ENCODE data around the gene AVEN.

GRCh38 chr15:34046471-34047145, 7.6 kb upstream of the AVEN start:
- no peak for TF ChIP-seq RAD21 (conservative IDR thresholded peaks at IDR 0.05 in 1 of 2, IDR thresholded peaks at IDR 0.05 in 1 of 2)
- no peak for TF ChIP-seq PBX3 (IDR thresholded peaks at IDR 0.05)
- TF ChIP-seq CTCF (IDR thresholded peaks at IDR 0.05), result no peak
- no peak for TF ChIP-seq GATA3 (IDR thresholded peaks at IDR 0.05; ENCODE audit: borderline replicate concordance)
- no peak for TF ChIP-seq CEBPB (IDR thresholded peaks at IDR 0.05)
- no peak for TF ChIP-seq JUN (IDR thresholded peaks at IDR 0.05)
- TF ChIP-seq, protein P1, sequence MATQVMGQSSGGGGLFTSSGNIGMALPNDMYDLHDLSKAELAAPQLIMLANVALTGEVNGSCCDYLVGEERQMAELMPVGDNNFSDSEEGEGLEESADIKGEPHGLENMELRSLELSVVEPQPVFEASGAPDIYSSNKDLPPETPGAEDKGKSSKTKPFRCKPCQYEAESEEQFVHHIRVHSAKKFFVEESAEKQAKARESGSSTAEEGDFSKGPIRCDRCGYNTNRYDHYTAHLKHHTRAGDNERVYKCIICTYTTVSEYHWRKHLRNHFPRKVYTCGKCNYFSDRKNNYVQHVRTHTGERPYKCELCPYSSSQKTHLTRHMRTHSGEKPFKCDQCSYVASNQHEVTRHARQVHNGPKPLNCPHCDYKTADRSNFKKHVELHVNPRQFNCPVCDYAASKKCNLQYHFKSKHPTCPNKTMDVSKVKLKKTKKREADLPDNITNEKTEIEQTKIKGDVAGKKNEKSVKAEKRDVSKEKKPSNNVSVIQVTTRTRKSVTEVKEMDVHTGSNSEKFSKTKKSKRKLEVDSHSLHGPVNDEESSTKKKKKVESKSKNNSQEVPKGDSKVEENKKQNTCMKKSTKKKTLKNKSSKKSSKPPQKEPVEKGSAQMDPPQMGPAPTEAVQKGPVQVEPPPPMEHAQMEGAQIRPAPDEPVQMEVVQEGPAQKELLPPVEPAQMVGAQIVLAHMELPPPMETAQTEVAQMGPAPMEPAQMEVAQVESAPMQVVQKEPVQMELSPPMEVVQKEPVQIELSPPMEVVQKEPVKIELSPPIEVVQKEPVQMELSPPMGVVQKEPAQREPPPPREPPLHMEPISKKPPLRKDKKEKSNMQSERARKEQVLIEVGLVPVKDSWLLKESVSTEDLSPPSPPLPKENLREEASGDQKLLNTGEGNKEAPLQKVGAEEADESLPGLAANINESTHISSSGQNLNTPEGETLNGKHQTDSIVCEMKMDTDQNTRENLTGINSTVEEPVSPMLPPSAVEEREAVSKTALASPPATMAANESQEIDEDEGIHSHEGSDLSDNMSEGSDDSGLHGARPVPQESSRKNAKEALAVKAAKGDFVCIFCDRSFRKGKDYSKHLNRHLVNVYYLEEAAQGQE (IDR thresholded peaks at IDR 0.05), result no peak
- TF ChIP-seq NFE2L2 (conservative IDR thresholded peaks at IDR 0.05; ENCODE audit: low read length), result no peak

All from A549 (cell line).